ENCODE data around the gene CDK19. TPM values are rescaled to one million over a fixed set of nuclear protein-coding genes. Genes with fewer than 3 reads are reported as not detected.

The CDK19 gene
- total RNA-seq, 1 experiment from 2014 or later = 7.0 TPM

GRCh38 chr6:110614106-110614505 lies 201.2 kb downstream of the CDK19 start:
- Mint-ChIP-seq H3K9me3 (no peaks in the 10 kb centered on the region), H3K27ac (peak overlapping the region; percentile 45 to 85 (median 82); a peak in 5 of 7 replicates), H3K27me3 (ENCODE audit: low read depth) (no peaks in the 10 kb centered on the region), H3K36me3 (ENCODE audit: insufficient read depth in 1 of 3, low read depth in 3 of 3) (peaks cover 2 to 11% (median 6%) of the 10 kb centered on the region in 3 experiments; a peak in 4 of 7 replicates), H3K4me1 (peaks cover 50 to 53% of the 10 kb centered on the region in 2 experiments), H3K4me3 (no peak overlapping the region)
- no peak for TF ChIP-seq CTCF (conservative IDR thresholded peaks at IDR 0.05)
- WGBS (ENCODE audit: extremely low coverage, insufficient read length, low lambda C conversion rate) = no CpG with 5 or more reads among the region's 1 CpG
- Histone ChIP-seq H3K79me1 (ENCODE audit: insufficient read depth, low read depth, low read length, poor library complexity, severe bottlenecking) (no peaks in the 10 kb centered on the region), H3K9ac (ENCODE audit: extremely low read depth, insufficient read length, low read length) (no peak overlapping the region), H2BK12ac (ENCODE audit: insufficient read length, low read depth, low read length) (no peak overlapping the region), H3K23ac (ENCODE audit: insufficient read length, low read depth, low read length) (no peak overlapping the region), H2AK5ac (ENCODE audit: insufficient read length, low read length) (no peak overlapping the region), H3T11ph (ENCODE audit: low read length) (no peak overlapping the region), H4K5ac (ENCODE audit: insufficient read length, low read depth, low read length) (no peak overlapping the region), H3K4me1 (ENCODE audit: insufficient read depth, low read length) (peaks cover 6% of the 10 kb centered on the region), H3K27me3 (ENCODE audit: insufficient read depth, low read length) (no peaks in the 10 kb centered on the region), H2BK20ac (ENCODE audit: low read depth, low read length, poor library complexity, severe bottlenecking) (no peak overlapping the region), H4K91ac (ENCODE audit: insufficient read length, low read depth, low read length) (no peak overlapping the region), H2BK120ac (ENCODE audit: low read depth, low read length, poor library complexity, severe bottlenecking) (no peak overlapping the region), H3K56ac (ENCODE audit: insufficient read length, low read depth, low read length) (no peak overlapping the region), H4K20me1 (ENCODE audit: control insufficient read depth, insufficient read depth, insufficient read length) (no peaks in the 10 kb centered on the region), H3K4me2 (ENCODE audit: insufficient read depth, insufficient read length, low read length) (no peak overlapping the region), H4K8ac (replicated peaks; ENCODE audit: insufficient read length, low read depth, low read length) (no peak overlapping the region), H2BK5ac (ENCODE audit: insufficient read length, low read length) (no peak overlapping the region), H3K4ac (ENCODE audit: low read depth, low read length) (no peak overlapping the region), H2BK15ac (ENCODE audit: low read depth, low read length) (no peak overlapping the region), H3K79me2 (ENCODE audit: insufficient read depth, low read length) (no peaks in the 10 kb centered on the region), H3K23me2 (ENCODE audit: insufficient read length, low read depth, low read length, poor library complexity, severe bottlenecking) (no peaks in the 10 kb centered on the region), H2AFZ (ENCODE audit: low read length) (no peak overlapping the region), H3K9me3 (ENCODE audit: control insufficient read depth, low read depth, low read length) (no peaks in the 10 kb centered on the region), H3K18ac (ENCODE audit: insufficient read length, low read depth, low read length) (no peak overlapping the region), H3K14ac (ENCODE audit: insufficient read depth, low read length) (no peak overlapping the region), H3K27ac (ENCODE audit: insufficient read length, low read depth, low read length) (no peak overlapping the region)
- DNase-seq = no peak

All from H9 (cell line).